RWPE2 (cell line): ENCODE data around the gene PITPNM3.
A peak's percentile ranks its signal among the peaks of the same experiment; 100 is the strongest.

Experiments used
- ATAC-seq: fragments of 200-7000 bp; cut with Tn5 transposase; 3 replicates; pipeline ENCODE4 v1.9.1; 2021; ENCODE audit warnings: low read depth
- DNase-seq: peaks from one replicate; pipeline ENCODE4 v3.0.0-alpha.2; 2020; ENCODE audit warnings: low spot score
- H3K27ac ChIP-seq: fragments of 450-650 bp; 2 replicates; pipeline ENCODE4 v1.5.1; 2017; ENCODE audit warnings: mild to moderate bottlenecking; ENCODE audit not compliant: poor library complexity, severe bottlenecking
- H3K27me3 ChIP-seq: fragments of 250-450 bp; sonication (Bioruptor Pico); 2 replicates; pipeline ENCODE4 v1.5.1; 2021; ENCODE audit warnings: mild to moderate bottlenecking, moderate library complexity; ENCODE audit not compliant: insufficient read depth, poor library complexity, severe bottlenecking
- H3K36me3 ChIP-seq: fragments of 250-450 bp; sonication (Bioruptor Pico); 2 replicates; pipeline ENCODE4 v1.5.1; 2020; ENCODE audit warnings: low read depth, mild to moderate bottlenecking, moderate library complexity
- H3K4me1 ChIP-seq: fragments of 250-450 bp; sonication (Bioruptor Pico); 2 replicates; pipeline ENCODE4 v1.5.1; 2021; ENCODE audit warnings: mild to moderate bottlenecking, moderate library complexity; ENCODE audit not compliant: insufficient read depth, poor library complexity, severe bottlenecking
- H3K4me3 ChIP-seq: fragments of 250-450 bp; sonication (Bioruptor Pico); 2 replicates; pipeline ENCODE4 v1.5.1; 2021; ENCODE audit warnings: mild to moderate bottlenecking, moderate library complexity; ENCODE audit not compliant: severe bottlenecking
- H3K9me3 ChIP-seq: fragments of 250-450 bp; sonication (Bioruptor Pico); 2 replicates; pipeline ENCODE4 v1.5.1; 2021; ENCODE audit warnings: mild to moderate bottlenecking, moderate library complexity; ENCODE audit not compliant: severe bottlenecking
- CTCF ChIP-seq: fragments of 450-650 bp; IDR thresholded peaks from one replicate; pipeline ENCODE4 v1.5.1; 2017; ENCODE audit warnings: mild to moderate bottlenecking, moderate library complexity; ENCODE audit not compliant: poor library complexity, severe bottlenecking

PITPNM3 gene

GRCh38 chr17:6543079-6544010, 13.0 kb downstream of the PITPNM3 start:
- H3K4me3 ChIP-seq, result no peak overlapping the region
- no peaks in the 10 kb centered on the region for H3K9me3 ChIP-seq
- DNase-seq, result peak; percentile 47
- no peaks in the 10 kb centered on the region for H3K4me1 ChIP-seq
- H3K27me3 ChIP-seq, result no peaks in the 10 kb centered on the region
- no peaks in the 10 kb centered on the region for H3K36me3 ChIP-seq
- ATAC-seq, result no peak
- H3K27ac ChIP-seq, result no peak overlapping the region
- TF ChIP-seq CTCF, result no peak

- Histone ChIP-seq H3K36me3 (no peaks in the 10 kb centered on the region), H3K27me3 (no peaks in the 10 kb centered on the region), H3K4me1 (no peaks in the 10 kb centered on the region), H3K4me3 (no peak overlapping the region), H3K27ac (no peak overlapping the region), H3K9me3 (no peaks in the 10 kb centered on the region)
- ATAC-seq, result no peak
- TF ChIP-seq CTCF, result no peak
- DNase-seq, result no peak
Observed at GRCh38 chr17:6542577-6542976, 13.8 kb downstream of the PITPNM3 start.

DNA sequence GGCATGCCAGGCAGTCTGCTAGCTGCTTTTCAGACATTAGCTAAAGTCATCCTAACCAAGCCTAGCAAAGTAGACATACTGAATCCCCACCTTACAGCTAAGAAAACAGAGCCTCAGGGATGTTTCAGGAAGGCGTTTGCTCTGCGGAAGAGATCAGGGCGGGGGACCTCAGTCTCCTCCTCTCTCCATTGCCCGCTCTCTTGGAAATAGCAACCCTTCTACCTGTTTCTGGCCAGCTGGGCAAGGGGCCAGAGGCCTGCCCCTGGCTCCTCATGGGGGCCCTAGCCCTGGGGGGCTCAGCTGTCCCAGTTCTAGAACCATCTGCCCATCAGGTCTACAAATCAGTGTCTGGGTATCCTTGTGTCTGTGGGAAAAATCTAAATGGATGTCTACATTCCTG, 14.5 kb downstream of the PITPNM3 start:
- Histone ChIP-seq H3K36me3 (no peaks in the 10 kb centered on the region), H3K4me1 (no peaks in the 10 kb centered on the region), H3K27ac (no peak overlapping the region), H3K4me3 (no peak overlapping the region), H3K9me3 (no peaks in the 10 kb centered on the region), H3K27me3 (no peaks in the 10 kb centered on the region)
- TF ChIP-seq CTCF, result no peak
- ATAC-seq (no peak), DNase-seq (no peak)

DNA sequence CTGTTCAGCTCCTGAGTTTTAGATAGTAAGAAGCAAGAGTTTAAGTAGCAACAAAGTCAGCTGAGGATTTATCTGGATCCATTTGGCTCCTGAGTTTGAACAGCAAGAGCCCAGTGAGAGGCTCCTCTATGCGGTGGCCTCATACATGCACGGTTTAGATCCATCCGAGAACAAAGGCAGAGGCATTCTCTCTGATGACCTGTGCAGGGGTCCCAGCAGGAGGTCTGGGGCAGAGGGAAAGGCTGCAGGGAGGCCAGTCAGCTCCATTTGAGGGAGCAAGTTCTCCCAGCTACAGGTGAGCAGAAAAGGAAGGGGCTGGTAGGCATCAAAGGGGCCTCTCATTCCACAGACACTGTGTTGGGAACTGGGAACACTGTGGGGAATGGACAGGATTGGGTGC, 16.5 kb downstream of the PITPNM3 start:
- Histone ChIP-seq H3K27me3 (no peaks in the 10 kb centered on the region), H3K4me3 (no peak overlapping the region), H3K27ac (no peak overlapping the region), H3K36me3 (no peaks in the 10 kb centered on the region), H3K9me3 (no peaks in the 10 kb centered on the region), H3K4me1 (no peaks in the 10 kb centered on the region)
- ATAC-seq, result no peak
- DNase-seq, result no peak
- TF ChIP-seq CTCF, result no peak

- TF ChIP-seq CTCF, result no peak
- ATAC-seq (no peak), DNase-seq (no peak)
- H3K27me3 ChIP-seq, result no peaks in the 10 kb centered on the region
- no peaks in the 10 kb centered on the region for H3K9me3 ChIP-seq
- no peaks in the 10 kb centered on the region for H3K36me3 ChIP-seq
- no peak overlapping the region for H3K4me3 ChIP-seq
- no peak overlapping the region for H3K27ac ChIP-seq
- no peaks in the 10 kb centered on the region for H3K4me1 ChIP-seq
Observed at GRCh38 chr17:6536566-6537065, 19.7 kb downstream of the PITPNM3 start.
